HS-5 (cell line): ENCODE results near the gene DACT3.

Experiments
- DNase-seq: peaks from one replicate; pipeline ENCODE4 v3.0.0-alpha.2; 2012; ENCODE audit warnings: low read depth

DACT3 gene, protein sequence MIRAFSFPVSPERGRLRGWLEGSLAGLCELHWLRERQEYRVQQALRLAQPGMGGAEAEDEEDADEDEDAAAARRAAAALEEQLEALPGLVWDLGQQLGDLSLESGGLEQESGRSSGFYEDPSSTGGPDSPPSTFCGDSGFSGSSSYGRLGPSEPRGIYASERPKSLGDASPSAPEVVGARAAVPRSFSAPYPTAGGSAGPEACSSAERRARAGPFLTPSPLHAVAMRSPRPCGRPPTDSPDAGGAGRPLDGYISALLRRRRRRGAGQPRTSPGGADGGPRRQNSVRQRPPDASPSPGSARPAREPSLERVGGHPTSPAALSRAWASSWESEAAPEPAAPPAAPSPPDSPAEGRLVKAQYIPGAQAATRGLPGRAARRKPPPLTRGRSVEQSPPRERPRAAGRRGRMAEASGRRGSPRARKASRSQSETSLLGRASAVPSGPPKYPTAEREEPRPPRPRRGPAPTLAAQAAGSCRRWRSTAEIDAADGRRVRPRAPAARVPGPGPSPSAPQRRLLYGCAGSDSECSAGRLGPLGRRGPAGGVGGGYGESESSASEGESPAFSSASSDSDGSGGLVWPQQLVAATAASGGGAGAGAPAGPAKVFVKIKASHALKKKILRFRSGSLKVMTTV

DNA sequence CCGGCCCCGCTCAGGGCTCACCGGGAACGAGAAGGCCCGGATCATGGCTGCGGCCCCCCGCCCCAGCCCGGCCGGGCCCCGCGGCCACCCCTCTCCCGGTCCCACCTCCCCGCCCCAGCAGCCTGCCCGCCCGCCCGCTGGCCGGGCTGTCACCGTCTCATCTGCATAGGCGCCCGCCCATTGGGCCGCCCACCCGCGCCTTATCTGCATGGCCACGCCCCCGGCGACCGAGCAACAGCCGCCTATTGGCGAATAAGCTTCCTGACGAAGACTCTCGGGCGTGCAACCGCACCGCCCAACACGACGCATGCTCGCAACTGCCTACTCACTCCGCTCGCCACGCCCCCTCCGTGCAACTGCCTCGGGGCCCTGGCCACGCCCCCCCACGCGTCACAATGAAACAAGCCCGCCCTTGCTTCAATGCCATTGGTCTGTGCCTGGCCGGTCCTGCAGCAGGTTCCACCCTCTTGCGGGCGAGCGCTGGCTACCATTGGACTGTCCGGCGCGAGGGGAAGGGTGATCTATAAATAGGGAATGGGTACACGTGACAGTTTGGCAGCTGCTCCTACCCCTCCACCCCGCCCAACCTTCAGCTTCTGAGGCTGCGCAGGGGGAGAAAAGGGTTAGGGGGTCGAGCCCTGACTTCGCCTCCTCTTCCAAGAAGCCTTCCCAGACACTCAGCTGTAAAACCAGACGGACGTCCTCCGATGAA is at the start of gene DACT3:
DACT3 (minus strand) TSS at position 163 of the 712 bp plus-strand sequence; CDS start at position 45, 118 bp downstream.
- DNase-seq = peak; percentile 94

DNA sequence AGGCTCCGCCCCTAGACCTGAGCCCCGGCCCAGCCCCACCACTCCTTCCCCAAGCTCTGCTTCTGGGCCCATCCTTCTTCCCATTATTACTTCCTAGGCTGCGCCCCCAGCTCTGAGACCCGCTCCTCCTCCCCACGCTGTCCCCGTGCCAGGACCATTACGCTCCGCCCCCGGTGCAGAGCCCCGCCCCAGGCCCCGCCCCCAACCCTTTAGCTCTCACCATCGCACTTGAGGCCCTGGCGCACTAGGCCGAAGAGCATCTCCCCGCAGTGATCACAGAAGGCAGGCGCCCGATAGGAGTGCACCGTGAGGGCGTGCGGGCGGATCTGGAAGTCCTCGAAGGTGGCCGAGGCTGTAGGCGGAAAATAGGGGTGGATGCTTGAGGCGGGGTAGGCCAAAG is 49.7 kb upstream of the DACT3 start:
- no peak for DNase-seq

GRCh38 chr19:46704379-46705076 is 43.5 kb upstream of the DACT3 start:
- DNase-seq = no peak

DNA sequence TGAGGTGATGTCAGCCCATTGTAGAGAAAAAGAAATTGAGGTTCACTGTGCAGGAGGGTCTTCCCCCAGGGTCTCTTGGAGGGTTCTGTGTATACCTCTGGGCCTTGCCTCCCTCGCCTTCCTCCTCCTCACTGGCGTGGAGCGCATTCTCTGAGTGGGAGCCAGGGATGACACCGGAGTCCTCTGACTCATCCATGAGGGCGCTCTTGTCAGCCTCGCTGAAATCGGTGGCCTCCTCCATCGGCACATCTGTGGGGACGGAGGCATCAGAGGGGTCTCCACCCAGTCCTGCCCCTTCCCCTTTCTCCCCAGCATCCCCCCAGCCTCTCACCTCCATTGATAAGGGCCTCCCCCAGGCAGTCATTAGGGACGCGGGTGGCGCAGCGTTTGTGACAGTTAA is 39.7 kb upstream of the DACT3 start:
- DNase-seq = no peak

DNA sequence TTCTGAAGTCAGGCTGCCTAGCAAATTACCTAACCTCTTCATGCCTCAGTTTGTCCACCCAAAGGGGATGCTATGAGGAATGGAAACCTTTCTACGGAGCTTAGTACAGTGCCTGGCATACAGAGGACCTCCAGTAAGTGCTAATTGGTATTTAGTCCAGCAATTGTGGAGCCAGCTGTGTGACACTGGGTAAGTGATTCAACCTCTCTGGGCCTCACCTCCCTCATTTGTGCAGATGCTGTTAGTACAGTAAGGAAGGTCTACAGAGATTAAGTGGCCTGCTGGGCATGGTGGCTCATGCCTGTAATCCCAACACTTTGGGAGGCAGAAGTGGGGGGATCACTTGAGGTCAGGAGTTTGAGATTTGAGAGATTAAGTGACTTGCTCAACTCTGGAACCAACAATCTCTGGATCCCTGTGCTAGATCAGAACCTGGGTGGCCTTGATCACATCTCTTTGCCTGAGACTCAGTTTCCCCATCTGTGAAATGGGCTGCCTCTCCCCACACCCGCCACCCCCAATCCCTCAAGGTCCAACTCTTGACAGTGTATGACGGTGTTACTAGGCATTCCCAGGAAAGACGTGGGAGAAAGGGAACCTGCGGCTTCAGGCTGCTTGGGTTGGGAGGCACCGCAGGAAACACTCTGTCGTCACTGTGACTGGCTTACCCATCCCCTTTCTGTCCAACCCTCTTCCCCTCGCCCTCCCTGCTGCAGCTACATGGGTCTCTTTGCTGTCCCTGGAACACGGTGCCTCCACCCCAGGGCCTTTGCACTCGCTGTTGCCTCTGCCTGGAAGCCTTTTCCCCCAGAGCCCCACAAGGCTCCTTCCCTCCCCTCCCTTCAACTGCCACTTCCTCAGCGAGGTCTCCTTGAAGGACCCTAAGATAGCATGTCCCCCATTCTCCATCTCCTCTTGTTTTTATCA is 37.7 kb upstream of the DACT3 start:
- DNase-seq = no peak

DNA sequence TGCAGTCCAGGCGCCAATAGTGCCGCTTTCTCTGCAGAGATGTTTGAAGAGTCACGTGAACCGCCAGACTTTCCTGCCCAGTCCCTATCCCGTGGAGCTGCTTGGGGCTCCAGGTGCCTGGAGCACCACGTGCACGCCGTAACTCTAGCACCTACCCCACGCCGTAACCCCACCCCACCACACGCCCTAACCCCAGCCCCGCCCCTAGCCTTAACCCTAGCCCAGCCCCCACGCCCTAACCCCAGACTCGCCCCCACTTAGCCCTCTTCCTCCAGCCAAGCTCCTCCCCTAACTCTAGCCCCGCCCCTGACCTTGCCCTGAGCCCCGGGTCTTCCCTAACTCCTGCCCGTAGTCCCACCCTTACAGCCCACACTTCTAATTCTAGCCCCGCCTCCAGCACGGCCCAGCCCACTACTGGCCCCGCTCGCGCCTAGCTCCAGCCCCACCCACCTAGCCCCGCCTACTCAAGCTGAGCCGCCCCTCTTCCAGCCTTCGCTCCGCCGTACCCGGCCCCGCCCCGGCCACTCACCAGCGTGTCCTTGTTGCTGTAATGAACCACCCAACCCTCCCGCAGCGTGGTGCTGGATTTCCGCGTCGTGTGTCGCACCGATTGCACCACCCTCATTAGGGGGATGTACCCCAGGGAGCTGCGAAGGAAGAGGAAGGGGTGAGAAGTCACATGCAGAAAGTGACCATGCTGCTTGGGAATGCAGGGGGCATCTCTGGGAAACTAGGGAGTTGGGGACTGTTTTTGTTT is 36.4 kb upstream of the DACT3 start:
- DNase-seq = no peak

GRCh38 chr19:46696866-46697203 is 35.9 kb upstream of the DACT3 start:
- no peak for DNase-seq

GRCh38 chr19:46696052-46696451 is 35.1 kb upstream of the DACT3 start:
- no peak for DNase-seq

DNA sequence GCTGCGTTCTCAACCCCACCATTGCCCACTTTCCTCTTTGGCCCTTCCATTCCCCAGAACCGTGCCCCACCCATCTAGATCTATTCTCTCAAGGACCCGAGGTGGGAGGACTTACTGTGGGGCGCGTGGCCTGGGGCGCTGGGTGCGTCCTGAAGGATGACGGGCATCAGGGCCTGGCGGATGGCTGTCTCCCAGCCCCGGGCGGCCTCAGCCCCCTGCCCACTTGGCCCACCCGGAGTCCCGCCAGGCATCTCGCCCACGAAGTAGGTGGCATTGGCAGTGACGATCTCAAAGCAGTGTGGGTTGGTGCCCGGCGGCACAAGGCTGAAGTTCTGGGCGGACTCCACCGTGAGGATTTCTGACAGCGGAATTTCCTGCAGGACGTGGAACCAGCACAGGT is 32.8 kb upstream of the DACT3 start:
- no peak for DNase-seq

DNA sequence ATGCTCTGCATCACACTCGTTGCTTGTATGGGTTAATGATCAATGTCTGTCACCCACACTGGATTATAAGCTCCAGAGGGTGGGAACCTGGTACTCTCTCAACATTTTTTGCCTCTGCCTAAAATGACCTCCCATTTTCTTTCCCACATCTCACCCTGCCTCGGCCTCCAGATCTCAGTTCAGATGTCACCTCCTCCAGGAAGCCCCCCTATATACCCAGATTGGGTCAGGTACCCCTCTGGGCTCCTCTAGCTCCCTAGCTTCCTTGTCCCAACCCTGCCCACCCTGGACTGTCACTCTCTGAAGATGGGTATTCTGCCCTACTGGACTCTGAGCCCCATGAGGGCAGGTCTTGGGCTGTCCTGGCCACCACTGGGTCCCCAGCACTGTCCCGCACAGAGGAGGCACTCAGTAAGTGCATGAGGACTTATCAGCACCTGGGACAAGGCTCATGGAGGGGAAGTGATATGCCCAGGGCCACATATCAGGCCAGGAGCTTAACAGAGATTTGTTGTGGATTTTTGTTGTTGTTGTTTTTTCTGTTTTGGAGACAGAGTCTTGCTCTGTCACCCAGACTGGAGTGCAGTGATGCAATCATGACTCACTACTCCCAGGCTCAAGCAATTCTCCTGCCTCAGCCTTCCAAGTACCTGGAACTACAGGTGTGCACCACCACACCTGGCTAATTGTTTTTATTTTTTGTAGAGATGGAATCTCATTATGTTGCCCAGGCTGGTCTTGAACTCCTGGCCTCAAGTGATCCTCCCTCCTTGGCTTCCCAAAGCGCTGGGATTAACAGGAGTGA is 32.1 kb upstream of the DACT3 start:
- DNase-seq = no peak

DNA sequence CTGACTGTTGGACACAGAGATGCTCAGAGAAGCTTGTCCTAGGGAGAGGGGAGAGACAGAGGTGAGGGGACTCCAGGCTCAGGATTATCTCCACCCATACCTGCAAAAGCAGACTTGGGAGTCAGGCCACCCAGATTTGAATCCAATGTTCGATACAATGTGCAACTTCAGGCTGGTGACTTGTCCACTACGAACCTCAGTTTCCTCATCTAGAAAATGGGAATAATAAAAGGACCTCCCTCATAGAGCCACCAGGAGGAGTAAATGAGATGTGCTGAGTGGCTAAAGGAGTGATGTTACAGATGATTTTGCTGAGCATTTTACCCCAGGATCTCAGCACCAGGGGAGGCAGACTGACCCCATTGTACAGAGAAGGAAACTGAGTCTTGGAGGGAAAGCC is 31.0 kb upstream of the DACT3 start:
- DNase-seq = no peak

DNA sequence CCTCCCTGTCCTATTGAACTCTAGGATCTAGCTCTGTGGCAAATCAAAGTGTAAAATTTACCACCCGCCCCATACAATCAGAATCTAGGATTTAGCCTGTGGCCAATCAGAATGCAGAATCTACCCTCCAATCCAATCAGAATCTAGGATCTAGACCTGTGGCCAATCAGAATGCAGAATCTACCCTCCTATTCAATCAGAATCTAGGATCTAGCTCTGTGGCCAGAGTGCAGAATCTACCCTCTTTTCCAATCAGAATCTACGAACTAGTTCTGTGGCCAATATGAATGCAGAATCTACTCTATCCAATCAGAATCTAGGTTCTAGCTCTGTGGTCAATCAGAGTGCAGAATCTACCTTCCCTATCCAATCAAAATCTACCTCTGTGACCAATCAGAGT is 30.1 kb upstream of the DACT3 start:
- no peak for DNase-seq

- DNase-seq = no peak
Observed at GRCh38 chr19:46689358-46689757, 28.4 kb upstream of the DACT3 start.

DNA sequence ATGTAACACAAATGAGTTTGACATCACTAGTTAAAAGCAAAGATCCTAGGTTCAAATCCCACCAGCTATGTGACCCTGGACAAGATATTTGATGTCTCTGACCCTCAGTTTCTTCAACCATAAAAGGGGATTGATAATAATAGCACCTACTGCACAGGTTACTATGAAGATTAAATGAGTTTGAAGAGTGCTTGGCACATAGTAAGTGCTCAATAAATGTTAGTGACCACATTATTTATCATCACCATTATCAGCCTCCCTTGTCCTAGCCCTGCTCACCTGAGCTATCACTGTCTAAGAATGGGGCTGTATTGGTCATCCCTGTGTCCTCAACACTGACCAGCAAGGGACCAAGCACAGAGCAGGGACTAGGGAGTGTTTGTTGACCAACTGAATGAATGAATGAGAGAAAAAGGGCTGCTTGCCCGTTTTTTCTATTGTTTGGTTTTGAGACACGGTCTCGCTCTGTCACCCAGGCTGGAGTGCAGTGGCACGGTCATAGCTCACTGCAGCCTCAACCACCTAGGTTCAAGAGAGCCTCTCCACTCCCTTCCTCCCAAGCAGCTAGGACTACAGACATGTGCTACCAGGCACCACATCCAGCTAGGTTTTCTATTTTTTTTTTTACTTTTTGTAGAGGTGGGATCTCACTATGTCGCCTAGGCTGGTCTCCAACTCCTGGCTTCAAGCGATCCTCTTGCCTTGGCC is 26.6 kb upstream of the DACT3 start:
- DNase-seq = no peak

- DNase-seq = no peak
Observed at GRCh38 chr19:46685189-46685588, 24.2 kb upstream of the DACT3 start.

GRCh38 chr19:46678110-46678732 is 17.2 kb upstream of the DACT3 start:
- DNase-seq = no peak

- no peak for DNase-seq
Observed at GRCh38 chr19:46674416-46675178, 13.6 kb upstream of the DACT3 start.

DNA sequence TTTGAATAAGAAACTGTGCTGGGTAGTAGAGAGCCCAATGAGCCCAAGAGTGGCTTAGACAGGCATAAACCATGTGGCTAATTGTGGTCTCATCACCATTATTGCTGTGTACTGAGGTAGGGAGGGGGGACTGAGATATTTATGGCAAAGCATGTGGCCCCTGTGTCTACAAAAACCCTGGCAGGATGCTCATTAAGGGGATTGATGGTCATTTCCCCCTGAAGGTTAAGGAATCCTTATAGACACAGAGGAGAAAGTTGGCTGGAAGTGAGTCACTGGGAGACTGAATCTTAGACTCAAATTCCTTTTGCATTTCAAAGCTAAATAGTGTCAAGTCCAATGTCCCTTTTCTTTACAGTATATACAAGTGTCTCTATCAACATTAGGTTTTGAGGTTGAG is 9.8 kb upstream of the DACT3 start:
- DNase-seq = no peak
